Measurements from ENCODE around the gene DENND2A. TPM values are rescaled to one million over a fixed set of nuclear protein-coding genes. Genes with fewer than 3 reads are reported as not detected.
"Not testable (repeated sequence)": the region's sequence is repeated elsewhere in the genome, so short reads cannot be mapped to it uniquely, and the experiment has no call there.

The DENND2A gene
- total RNA-seq, 1 donor from 2014 or later: 25.7 TPM

DNA sequence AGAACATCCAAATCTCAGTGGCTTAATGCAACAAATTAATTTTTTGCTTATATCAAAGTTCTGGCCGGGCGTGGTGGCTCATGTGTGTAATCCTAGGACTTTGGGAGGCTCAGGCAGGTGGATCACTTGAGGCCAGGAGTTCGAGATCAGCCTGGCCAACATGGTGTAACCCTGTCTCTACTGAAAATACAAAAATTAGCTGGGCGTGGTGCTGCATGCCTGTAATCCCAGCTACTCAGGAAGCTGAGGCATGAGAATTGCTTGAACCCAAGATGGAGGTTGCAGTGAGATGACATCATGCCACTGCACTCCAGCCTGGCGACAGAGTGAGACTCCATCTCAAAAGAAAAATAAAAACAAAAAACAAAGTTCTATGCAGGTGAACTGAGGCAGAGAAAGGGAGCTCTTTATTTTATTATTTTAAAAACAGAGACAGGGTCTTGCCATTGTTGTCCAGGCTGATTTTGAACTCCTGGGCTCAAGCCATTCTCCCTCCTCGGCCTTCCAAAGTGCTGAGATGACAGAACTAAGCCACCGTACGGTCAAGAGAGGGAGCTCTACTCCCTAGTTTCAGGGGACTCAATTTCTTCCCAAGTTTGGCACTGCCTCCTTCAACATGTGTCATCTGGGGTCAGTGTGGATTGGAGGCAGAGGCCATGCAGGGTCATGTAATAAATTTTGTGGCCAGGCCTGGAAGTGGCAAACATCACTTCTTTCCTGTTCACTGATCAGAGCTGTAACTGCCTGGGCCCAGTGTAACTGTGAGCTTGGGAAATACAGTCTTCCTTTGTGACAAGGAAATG, 34.5 kb upstream of the DENND2A start:
- FAIRE-seq (no peak), DNase-seq (ENCODE audit: low spot score in 2 of 2) (peak; percentile 57 to 76)

DNA sequence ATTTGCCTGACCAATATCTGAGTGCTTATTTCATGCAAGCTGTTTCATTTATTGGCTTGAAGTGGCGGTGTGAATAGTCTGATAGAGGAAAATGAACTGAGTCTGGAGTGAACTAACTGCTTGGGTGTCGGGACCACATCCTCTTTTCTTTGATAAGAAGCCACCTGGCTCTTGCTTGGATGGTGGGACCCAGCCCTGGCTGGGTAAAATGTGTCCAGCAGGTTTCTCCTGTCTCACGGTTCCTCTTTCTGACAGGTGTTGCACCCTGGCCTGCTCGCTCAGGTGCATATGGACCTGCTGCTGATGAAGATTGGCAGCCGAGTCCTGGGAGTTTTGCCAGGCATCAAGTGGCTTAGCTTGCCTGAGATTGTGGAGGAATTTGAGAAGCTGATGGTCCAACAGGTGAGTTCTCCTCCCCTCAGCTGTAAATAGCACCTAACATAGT, 33.8 kb upstream of the DENND2A start:
- FAIRE-seq (no peak), DNase-seq (ENCODE audit: low spot score in 2 of 2) (no peak)

DNA sequence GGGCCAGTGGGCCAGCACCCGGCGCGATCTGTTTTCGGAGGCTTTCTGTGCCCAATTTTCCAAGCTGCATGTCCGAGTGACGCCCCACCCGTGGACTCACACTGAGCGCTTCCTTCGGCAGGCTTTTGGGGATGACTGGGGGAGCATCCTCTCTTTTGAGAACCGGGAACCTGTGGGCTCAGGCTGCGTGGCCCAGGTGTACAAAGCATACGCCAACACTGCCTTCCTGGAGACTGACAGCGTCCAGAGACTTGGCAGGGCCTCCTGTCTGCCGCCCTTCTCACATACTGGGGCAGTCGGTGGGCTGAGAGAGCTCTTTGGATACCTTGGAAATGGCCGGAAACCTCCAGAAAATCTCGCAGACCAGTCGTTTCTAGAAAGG, 33.2 kb upstream of the DENND2A start:
- DNase-seq (ENCODE audit: low spot score in 2 of 2) (no peak), FAIRE-seq (no peak)

DNA sequence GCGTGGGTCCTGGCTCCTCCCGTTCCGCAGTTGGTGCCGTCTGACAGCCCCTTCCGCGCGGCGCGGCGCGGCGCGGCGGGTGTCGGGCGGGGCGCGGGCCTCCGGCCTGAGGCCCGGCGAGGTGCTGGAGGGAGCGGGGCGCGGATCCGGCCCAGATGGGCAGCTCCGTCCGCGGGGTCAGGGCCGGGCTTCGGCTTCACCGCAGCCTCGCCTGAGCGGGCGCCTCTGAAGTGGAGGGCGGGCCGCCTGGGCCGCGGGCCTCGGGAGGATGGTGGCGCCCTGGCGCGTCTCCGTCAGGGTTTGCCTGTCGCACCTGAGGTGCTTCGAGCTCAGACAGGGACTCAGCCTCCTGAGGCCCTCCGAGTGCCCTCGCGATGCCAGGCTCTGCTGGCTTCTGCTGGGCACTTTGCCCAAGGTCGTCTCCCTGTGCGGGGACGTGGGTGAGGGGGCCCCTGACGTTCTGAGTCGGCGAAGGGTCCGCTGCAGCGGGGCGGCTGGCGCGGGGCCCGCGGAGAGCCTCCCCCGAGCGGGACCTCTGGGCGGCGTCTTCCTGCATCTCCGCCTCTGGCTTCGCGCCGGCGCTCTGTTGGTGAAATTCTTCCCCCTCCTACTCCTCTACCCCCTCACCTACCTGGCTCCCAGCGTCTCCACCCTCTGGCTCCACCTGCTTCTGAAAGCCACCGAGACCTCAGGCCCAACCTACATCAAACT, 32.6 kb upstream of the DENND2A start:
- no peak for FAIRE-seq
- peak; percentile 48 to 72 for DNase-seq (ENCODE audit: low spot score in 2 of 2)

DNA sequence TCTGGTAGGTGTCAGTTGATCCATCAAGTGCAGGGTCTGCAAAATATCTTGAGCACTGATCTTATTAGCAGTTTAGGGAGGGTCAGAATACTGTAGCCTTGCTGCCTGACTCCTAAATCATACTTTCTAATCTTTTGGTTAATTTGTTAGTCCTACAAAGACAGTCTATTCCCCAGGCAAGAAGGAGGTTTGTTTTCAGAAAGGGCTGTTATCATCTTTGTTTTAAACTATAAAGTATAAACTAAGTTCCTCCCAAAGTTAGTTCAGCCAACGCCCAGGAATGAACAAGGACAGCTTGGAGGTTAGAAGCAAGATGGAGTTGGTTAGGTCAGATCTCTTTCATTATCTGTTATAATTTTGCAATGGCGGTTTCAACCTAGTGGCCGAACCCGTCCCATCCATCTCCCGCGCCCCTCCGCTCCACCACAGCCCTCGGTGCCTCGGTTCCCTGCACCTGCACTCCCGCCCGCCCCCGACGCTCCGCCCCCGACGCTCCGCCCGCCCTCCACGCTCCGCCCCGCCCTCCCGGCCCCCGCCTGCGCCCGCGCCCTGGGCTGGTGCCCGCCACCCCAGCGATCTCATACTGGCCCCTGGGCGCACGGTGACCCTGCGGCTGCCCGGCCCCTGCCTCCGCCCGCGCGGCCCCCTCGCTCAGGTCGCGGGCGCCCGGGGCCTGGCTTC, 31.9 kb upstream of the DENND2A start, which contains the start of gene ADCK2:
TSS of gene ADCK2 (plus strand) at position 564 of the 681 bp plus-strand sequence. CDS start 386 bp downstream, outside the sequence.
- FAIRE-seq: no peak
- DNase-seq (ENCODE audit: low spot score in 2 of 2): peak; percentile 93

DNA sequence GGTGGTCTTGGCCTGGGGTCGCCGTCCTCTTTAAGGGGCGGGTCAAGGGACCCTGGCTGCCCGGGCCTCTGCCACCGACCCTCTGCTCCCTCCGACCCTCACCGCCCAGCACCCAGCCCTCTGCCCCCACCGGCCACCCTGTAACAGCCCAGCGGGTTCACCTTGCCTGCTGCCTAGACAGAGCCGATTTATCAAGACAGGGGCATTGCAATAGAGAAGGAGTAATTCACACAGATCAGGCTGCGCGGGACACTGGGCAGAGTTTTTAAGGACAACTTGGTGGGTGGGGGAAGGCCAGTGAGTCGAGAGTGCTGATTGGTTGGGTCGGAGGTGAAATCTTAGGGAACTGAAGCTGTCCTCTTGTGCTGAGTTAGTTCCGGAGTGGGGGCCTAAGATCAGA, 31.4 kb upstream of the DENND2A start:
- DNase-seq (ENCODE audit: low spot score in 2 of 2): no peak
- FAIRE-seq: no peak

DNA sequence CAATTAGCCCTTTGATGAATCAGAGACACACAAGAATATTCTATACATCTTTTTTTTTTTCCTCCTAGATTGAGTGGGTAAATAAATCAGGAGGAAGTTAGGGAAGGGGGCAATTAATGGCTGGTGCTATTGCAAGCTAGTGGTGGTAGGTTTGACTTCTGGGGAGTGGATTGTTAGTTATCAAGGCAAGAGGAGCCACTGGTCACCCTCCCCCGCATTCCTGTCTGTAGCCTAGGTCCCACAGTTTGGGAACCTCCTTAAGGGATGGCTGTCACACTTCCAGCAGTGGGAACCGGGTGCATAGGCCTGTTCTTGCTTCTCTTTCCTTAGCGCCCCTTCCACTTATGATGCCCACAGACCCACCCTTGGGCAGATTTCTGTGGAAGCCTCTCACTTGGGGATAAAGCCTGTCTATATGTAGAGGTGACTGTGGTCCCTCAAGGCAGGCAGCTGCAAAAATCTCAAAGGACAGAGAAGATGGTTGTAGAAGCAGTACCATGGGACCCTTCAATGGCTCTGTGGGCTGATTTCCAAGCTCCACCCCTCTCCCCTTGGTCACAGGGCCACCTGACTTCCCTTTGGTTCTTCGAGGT, 29.8 kb upstream of the DENND2A start:
- no peak for DNase-seq (ENCODE audit: low spot score in 2 of 2)
- no peak for FAIRE-seq

DNA sequence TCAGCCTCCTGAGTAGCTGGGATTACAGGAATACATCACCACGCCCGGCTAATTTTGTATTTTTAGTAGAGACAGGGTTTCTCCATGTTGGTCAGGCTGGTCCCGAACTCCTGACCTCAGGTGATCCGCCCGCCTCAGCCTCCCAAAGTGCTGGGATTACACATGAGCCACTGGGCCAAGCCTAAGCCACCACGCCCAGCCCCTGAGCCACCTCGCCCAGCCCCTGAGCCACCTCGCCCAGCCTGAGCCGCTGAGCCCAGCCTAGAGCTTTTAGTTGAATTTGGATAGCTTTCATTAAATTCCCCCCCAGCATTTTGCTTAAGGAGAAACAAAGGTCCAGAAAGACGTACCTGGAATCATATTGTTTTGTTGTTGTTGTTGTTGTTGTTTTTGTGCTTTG, 29.2 kb upstream of the DENND2A start:
- FAIRE-seq; DNase-seq (ENCODE audit: low spot score in 2 of 2): not testable (repeated sequence)

DNA sequence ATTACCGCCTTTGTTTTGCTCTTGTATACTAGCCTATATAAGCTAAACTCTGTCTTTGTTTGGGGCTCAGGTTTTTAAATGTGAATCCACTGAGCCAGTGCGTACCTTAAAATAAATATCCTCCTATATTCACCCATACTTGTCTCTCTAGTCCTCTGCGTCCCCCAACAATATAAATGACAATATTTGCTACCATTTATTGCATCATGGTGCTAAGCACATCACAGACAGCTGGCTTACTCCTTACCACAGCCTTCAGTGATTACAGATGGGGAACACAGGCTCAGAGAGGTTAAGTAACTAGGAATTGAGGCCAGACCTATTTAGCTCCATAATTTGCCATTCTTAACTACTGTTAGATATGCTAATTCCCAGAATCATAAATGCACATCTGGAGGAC, 28.7 kb upstream of the DENND2A start:
- FAIRE-seq (no peak), DNase-seq (ENCODE audit: low spot score in 2 of 2) (no peak)

DNA sequence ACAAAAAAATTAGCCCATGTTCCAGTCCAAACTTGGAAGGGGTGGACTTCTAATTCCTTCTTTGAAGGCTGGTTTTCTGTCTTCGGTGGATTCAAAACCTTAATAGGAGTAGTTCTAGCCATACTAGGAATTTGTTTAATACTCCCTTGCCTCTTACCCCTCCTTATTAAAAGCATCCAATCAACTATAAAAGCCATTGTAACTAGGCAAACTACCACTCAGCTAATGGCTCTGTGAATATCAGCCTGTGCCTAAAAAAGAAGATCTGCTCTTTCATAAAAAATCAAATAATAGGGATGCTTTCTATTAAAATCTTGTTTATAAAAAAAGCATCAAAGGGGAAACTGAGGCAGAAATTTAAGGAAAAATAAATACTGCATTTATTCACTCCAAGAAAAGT, 28.0 kb upstream of the DENND2A start:
- no peak for FAIRE-seq
- DNase-seq (ENCODE audit: low spot score in 2 of 2): no peak

DNA sequence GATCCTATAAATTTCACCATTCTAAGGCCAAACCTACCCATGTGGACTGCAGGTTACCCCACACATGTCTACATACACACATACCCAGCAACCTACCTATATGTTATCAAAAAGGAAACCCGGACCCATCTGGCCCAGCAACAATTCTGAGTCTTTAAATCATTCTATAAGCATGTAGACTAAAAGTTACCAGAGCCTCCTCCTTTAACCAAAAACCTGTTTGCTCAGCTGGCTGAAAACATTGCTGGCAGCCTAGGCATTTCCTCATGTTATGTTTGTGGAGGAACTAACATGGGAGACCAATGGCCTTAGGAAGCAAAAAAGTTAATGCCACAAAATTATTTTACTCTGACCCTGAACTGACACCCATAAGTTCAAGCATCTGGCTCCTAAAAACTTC, 26.9 kb upstream of the DENND2A start:
- no peak for DNase-seq (ENCODE audit: low spot score in 2 of 2)
- no peak for FAIRE-seq

DNA sequence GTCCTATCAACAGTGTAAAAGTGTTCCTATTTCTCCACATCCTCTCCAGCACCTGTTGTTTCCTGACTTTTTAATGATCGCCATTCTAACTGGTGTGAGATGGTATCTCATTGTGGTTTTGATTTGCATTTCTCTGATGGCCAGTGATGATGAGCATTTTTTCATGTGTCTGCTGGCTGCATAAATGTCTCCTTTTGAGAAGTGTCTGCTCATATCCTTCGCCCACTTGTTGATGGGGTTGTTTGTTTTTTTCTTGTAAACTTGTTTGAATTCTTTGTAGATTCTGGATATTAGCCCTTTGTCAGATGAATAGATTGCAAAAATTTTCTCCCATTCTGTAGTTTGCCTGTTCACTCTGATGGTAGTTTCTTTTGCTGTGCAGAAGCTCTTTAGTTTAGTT, 22.3 kb upstream of the DENND2A start:
- not testable (repeated sequence) for FAIRE-seq; DNase-seq (ENCODE audit: low spot score in 2 of 2)

DNA sequence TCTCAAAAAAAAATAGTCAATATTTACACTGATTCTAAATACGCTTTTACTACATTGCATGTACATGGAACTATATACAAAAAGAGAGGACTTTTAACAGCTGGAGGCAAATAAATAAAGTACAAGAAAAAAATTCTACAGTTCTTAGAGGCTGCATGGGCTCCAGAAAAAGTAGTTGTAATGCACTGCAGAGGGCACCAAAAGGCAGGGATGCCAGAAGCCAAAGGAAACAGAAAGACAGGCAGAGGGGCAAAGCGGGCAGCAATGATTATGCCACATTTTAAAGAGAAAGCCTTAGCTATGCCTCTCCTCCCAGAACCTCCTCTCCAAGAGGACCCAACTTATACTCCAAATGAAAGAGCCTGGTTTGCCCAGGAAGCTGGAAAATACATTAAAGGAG, 20.5 kb upstream of the DENND2A start:
- no peak for FAIRE-seq
- DNase-seq (ENCODE audit: low spot score in 2 of 2): no peak

DNA sequence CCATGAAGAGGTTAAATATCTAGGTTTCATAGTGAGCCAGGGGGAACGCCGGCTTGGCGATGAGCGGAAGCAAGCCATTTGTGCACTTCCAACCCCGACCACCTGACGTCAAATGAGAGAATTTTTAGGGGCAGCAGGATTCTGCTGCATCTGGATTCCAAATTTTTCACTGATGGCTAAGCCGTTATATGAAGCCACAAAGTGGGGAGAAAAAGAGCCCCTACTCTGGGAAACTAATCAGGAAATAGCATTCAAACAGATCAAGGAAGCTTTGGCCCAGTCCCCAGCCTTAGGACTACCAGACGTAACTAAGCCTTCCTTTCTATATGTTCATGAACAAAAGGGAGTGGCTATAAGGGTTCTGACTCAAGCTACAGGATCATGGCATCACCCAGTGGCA, 19.2 kb upstream of the DENND2A start:
- no peak for FAIRE-seq
- DNase-seq (ENCODE audit: low spot score in 2 of 2): no peak

DNA sequence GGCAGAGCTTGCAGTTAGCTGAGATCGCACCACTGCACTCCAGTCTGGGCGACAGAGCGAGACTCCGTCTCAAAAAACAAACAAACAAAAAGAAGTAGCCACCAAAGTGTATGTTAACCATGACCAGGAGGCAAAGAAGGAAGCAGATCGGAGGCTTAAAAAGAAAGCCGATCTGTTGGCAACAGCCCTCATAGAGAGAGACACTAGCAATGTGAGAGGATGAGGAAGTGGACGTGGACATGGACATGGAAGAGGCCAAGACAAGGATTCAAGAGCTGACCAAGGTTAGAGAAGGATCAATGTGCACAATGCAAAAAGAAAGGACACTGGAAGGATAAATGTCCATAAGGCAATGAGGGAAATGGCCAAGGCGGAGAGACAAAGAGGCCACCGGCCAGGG, 17.3 kb upstream of the DENND2A start:
- DNase-seq (ENCODE audit: low spot score in 2 of 2): no peak
- no peak for FAIRE-seq

DNA sequence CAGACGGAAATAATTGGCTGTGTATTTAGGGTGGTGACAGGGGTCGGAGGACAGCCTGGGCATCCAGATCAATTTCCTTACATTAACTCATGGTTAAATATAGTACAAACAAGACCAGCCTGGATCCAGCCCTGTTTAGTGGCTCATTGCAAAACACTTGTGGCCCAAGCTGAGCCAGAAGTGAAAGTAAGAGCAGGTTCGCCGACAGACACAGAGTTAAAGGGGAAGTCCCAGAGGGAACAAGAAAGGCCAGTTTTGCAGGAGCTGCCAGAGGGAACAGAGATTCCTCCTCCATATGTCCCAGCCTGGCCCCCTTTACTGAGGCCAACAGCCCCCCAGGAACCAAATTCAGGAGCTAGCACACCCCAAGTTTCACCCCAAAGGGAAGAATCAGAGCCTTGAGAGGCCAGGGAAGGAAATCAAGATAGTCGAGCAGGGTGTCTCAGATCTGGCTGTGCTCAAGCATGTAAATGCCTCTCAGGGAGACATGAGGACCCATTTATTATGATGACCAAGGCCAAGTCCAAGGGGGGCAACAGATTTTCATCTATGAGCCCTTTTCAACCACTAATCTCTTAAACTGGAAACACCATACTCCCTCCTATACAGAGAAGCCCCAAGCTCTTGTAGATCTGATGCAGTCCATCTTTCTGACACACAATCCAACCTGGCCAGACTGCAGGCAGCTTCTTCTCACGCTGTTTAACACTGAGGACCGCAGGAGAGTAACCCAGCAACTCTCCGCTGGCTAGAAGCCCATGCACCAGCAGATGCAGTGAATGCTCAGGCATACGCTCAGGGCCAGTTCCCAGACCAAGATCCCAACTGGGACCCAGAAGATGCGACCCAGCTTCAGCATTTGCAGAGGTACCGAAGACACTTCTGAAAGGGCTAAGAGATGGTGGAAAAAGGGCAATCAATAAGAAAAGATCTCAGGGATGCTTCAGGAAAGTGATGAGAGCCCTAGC, 16.2 kb upstream of the DENND2A start:
- no peak for DNase-seq (ENCODE audit: low spot score in 2 of 2)
- FAIRE-seq: no peak

DNA sequence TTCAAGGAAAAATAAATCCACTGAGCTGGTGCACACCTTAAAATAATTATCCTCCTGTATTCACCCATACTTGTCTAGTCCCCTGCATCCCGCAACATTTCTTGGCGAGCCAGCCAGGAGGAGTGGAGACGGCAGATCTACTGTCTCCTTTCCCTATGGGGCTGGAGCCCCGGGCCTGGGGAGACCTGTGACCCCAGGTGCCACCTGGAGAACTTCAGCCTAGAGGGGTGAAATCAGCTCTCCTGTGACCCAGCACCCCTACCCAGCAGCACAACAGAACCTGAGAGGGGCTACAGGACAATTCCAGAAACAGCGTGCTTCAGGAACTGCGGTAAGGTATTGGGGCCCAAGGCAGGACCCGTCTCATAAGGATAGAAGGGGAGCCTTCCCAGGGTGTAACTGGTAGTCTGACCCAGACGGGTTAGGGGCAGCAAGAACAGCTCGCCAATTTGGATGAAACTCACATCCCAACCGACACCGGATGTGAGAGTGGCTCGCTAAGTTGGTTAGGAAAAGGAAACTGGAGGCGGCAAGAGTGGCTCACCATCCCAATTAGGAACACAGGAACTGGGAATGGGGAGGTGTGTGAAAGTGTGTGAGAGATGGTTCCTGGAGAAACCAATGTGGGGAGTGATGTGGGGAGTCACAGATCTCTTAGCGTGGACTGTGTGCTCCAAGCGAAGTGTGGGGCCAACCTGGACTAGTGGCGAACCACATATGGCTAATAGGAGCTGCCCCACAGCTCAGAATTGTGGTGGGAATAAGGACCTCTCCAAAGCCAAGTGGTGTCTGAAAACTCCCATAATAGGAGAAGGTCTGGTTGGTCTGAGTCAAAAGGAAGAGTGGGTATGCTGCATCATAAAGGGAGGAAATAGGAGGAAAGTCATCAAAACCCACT, 15.1 kb upstream of the DENND2A start:
- DNase-seq (ENCODE audit: low spot score in 2 of 2) (no peak), FAIRE-seq (no peak)

DNA sequence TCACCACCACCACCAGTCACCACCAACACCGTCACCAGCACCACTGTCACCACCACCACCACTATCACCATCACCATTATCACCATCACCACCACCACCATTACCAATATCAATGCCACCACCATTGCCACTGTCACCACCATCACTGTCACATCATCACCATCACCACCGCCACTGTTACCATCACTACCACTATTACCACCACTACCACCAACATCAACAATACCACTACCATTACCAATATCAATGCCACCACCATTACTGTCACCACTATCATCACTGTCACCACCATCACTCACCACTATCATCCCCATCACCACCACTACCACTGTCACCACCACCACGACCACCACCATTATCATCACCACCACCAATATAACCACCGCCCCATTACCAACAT, 14.0 kb upstream of the DENND2A start:
- FAIRE-seq: no peak
- DNase-seq (ENCODE audit: low spot score in 2 of 2): no peak

DNA sequence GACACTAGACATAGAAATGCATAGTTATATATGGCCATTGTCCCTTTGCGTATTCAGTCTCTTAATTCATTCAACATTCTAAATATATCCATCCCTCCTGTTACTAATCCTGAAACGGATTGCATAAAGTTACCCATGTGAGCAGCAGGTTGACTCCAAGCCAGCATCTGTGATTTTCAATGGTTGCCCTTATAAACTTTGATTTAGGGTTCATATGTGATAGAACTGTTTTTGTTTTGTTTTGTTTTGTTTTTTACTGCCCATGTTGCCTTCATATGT, 13.4 kb upstream of the DENND2A start:
- FAIRE-seq (no peak), DNase-seq (ENCODE audit: low spot score in 2 of 2) (no peak)
